NCI-H1048 (cell line): ENCODE results near the gene RPA1.
"Not testable (repeated sequence)": the region's sequence is repeated elsewhere in the genome, so short reads cannot be mapped to it uniquely, and the experiment has no call there.

Source experiments
- DNase-seq: peaks from one replicate; lab custom pipeline; 2025; lab: John Stamatoyannopoulos, UW

RPA1 gene

GRCh38 chr17:1829592-1830257 is at the start of gene RPA1, which contains the start of gene SMYD4:
Gene RPA1 (plus strand): TSS chr17:1830005. CDS start chr17:1830094, 89 bp downstream.
Gene SMYD4 (minus strand): TSS chr17:1829902. CDS start chr17:1827994, 1,908 bp downstream.
- DNase-seq: peak; percentile 86

- DNase-seq: no peak
Measured at GRCh38 chr17:1782171-1782567, 47.6 kb upstream of the RPA1 start.

- DNase-seq: no peak
Measured at GRCh38 chr17:1783271-1783670, 46.5 kb upstream of the RPA1 start.

GRCh38 chr17:1783834-1784611 is 45.8 kb upstream of the RPA1 start:
- no peak for DNase-seq

GRCh38 chr17:1785930-1786329 is 43.9 kb upstream of the RPA1 start:
- no peak for DNase-seq

GRCh38 chr17:1786708-1787107 is 43.1 kb upstream of the RPA1 start:
- DNase-seq: no peak

- DNase-seq: no peak
Measured at GRCh38 chr17:1787301-1787902, 42.4 kb upstream of the RPA1 start.

- DNase-seq: no peak
Measured at GRCh38 chr17:1789936-1790335, 39.9 kb upstream of the RPA1 start.

- DNase-seq: no peak
Measured at GRCh38 chr17:1792495-1793446, 37.0 kb upstream of the RPA1 start.

- DNase-seq: no peak
Measured at GRCh38 chr17:1793447-1793806, 36.4 kb upstream of the RPA1 start.

GRCh38 chr17:1796800-1797199 is 33.0 kb upstream of the RPA1 start:
- no peak for DNase-seq

GRCh38 chr17:1797323-1797722 is 32.5 kb upstream of the RPA1 start:
- no peak for DNase-seq

GRCh38 chr17:1797846-1798245 is 32.0 kb upstream of the RPA1 start:
- not testable (repeated sequence) for DNase-seq

- no peak for DNase-seq
Measured at GRCh38 chr17:1800240-1800639, 29.6 kb upstream of the RPA1 start.

GRCh38 chr17:1800712-1801111 is 29.1 kb upstream of the RPA1 start:
- DNase-seq: no peak

GRCh38 chr17:1802429-1802828 is 27.4 kb upstream of the RPA1 start:
- DNase-seq: no peak

GRCh38 chr17:1803280-1803679 is 26.5 kb upstream of the RPA1 start:
- DNase-seq: no peak

GRCh38 chr17:1807890-1808289 is 21.9 kb upstream of the RPA1 start:
- no peak for DNase-seq

- DNase-seq: no peak
Measured at GRCh38 chr17:1808644-1809043, 21.2 kb upstream of the RPA1 start.

- not testable (repeated sequence) for DNase-seq
Measured at GRCh38 chr17:1809815-1810214, 20.0 kb upstream of the RPA1 start.

GRCh38 chr17:1810450-1811103 is 19.2 kb upstream of the RPA1 start:
- DNase-seq: no peak
